OCI-LY7 (cell line): Measurements from ENCODE around the gene TOP2A. TPM values are rescaled to one million over a fixed set of nuclear protein-coding genes. Genes with fewer than 3 reads are reported as not detected.
"Not testable (repeated sequence)": the region's sequence is repeated elsewhere in the genome, so short reads cannot be mapped to it uniquely, and the experiment has no call there.

Source experiments
- BruUV-seq: library from RNA; stranded (reverse); fragments of 400-500 nt; replicated peaks from 2 replicates; lab custom pipeline; 2021; lab: Mats Ljungman, UMichigan
- CTCF ChIA-PET: fragments of 300-600 bp; sonication (Branson Sonifier 250); formaldehyde crosslinking; loops from one replicate; lab custom pipeline; 2022; ENCODE audit warnings: antibody characterized with exemption; ENCODE audit not compliant: unreplicated experiment; lab: Charles Lee
- POLR2A ChIA-PET: fragments of 300-600 bp; sonication (Branson Sonifier 250); formaldehyde crosslinking; loops from one replicate; lab custom pipeline; 2022; ENCODE audit warnings: antibody characterized with exemption; lab: Charles Lee
- DNase-seq: peaks from one replicate; pipeline ENCODE4 v3.0.0-alpha.2; 2015; ENCODE audit warnings: low spot score
- H2AFZ ChIP-seq: fragments of 200-600 bp; sonication (generic), shearing (Covaris generic); 2 replicates; pipeline ENCODE4 v1.6.1; 2014; ENCODE audit warnings: mild to moderate bottlenecking, antibody characterized with exemption, low read length, moderate library complexity
- H3K27ac ChIP-seq: fragments of 200-600 bp; sonication (generic); 2 replicates; pipeline ENCODE4 v1.5.1; 2014; ENCODE audit warnings: mixed run types, low read depth, mild to moderate bottlenecking, moderate library complexity, low read length, inconsistent platforms; ENCODE audit not compliant: poor library complexity, severe bottlenecking
- H3K36me3 ChIP-seq: fragments of 200-600 bp; sonication (generic); 2 replicates; pipeline ENCODE4 v1.6.1; 2014; ENCODE audit warnings: mild to moderate bottlenecking, antibody characterized with exemption, low read length, moderate library complexity, mixed read lengths; ENCODE audit not compliant: insufficient read depth
- H3K4me1 ChIP-seq: fragments of 200-600 bp; sonication (generic); 2 replicates; pipeline ENCODE4 v1.5.1; 2014; ENCODE audit warnings: mild to moderate bottlenecking, low read length; ENCODE audit not compliant: insufficient read depth, poor library complexity, severe bottlenecking
- H3K4me2 ChIP-seq: fragments of 200-600 bp; sonication (generic); 2 replicates; pipeline ENCODE4 v1.6.1; 2014; ENCODE audit warnings: mild to moderate bottlenecking, low read length
- H3K4me3 ChIP-seq: fragments of 200-600 bp; sonication (generic); 2 replicates; pipeline ENCODE4 v1.5.1; 2014; ENCODE audit warnings: mild to moderate bottlenecking, low read depth, low read length; ENCODE audit not compliant: poor library complexity, severe bottlenecking
- H3K79me2 ChIP-seq: fragments of 200-600 bp; sonication (generic); 2 replicates; pipeline ENCODE4 v1.6.1; 2016; ENCODE audit warnings: low read depth, mild to moderate bottlenecking, low read length, moderate library complexity, mixed read lengths; ENCODE audit not compliant: insufficient read depth
- H3K9me2 ChIP-seq: fragments of 200-600 bp; sonication (generic); 2 replicates; pipeline ENCODE4 v1.6.1; 2016; ENCODE audit warnings: mild to moderate bottlenecking, low read length, mixed read lengths; ENCODE audit not compliant: insufficient read depth
- H3K9me3 ChIP-seq: fragments of 200-600 bp; sonication (generic); 2 replicates; pipeline ENCODE4 v1.6.1; 2014; ENCODE audit warnings: mild to moderate bottlenecking, mixed run types, low read length, mixed read lengths
- H4K20me1 ChIP-seq: fragments of 200-600 bp; sonication (generic); 2 replicates; pipeline ENCODE4 v1.6.1; 2014; ENCODE audit warnings: mild to moderate bottlenecking, antibody characterized with exemption, low read length, moderate library complexity, mixed read lengths; ENCODE audit not compliant: insufficient read depth
- CTCF ChIP-seq: fragments of 200-600 bp; sonication (generic); conservative IDR thresholded peaks from 2 replicates; pipeline ENCODE4 v1.5.1; 2014; ENCODE audit warnings: mild to moderate bottlenecking, antibody characterized with exemption, low read length, moderate library complexity, mixed read lengths
- EZH2phosphoT487 ChIP-seq: fragments of 200-600 bp; sonication (generic); IDR thresholded peaks from 2 replicates; pipeline ENCODE4 v1.6.1; 2018; ENCODE audit warnings: low read depth, borderline replicate concordance, mild to moderate bottlenecking, mixed run types, antibody characterized with exemption, low read length, moderate library complexity, mixed read lengths
- intact Hi-C: fragments of 100-400 bp; cut with micrococcal nuclease; formaldehyde crosslinking; loops from one replicate; pipeline ENCODE4 v1.10.0; 2022; ENCODE audit not compliant: unreplicated experiment
- total RNA-seq, 2 experiments: library from RNA; depleted of rRNA in 1 of 2; stranded (reverse); fragments of >200 nt in 1 of 2; shearing (Covaris generic) in 1 of 2; gene quantifications; 2 replicates each; pipeline ENCODE4 v1.2.3, GENCODE V29; 2014 to 2022

Gene TOP2A
- total RNA-seq, 2 experiments from 2014 or later, result 293 to 340 TPM

DNA sequence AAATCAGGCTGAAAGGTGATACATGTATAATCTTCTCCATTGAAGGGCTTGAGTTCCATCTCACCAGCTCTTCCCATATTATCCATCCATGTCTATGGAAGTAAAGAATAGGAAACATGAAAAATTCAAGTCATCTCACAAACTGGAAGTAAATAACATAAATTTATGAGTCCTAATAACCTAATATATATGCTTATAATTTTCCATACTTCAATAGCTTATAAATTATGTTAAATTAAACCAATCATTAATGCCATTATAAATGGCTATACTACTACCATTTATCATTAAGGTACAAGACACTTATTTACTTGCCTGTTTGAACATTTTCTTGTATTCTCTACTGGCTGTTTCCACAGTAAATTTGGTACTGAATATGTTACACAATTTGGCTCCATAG is 4.8 kb downstream of the TOP2A start:
- Histone ChIP-seq H3K4me3 (no peak overlapping the region), H3K9me3 (no peaks in the 10 kb centered on the region), H3K4me1 (peaks cover 11% of the 10 kb centered on the region), H4K20me1 (peaks cover 14% of the 10 kb centered on the region; the same call in 1 of the 2 replicates), H2AFZ (no peak overlapping the region), H3K27ac (no peak overlapping the region), H3K4me2 (no peak overlapping the region), H3K79me2 (peaks cover 66% of the 10 kb centered on the region), H3K36me3 (peaks cover 91% of the 10 kb centered on the region), H3K9me2 (no peaks in the 10 kb centered on the region)
- POLR2A ChIA-PET, result interaction anchor here (0.7 to 0.8 kb wide), 2 partner anchors 12 to 142 kb away, joined by 3 read pairs; no protein-coding TSS in a partner anchor
- CTCF ChIA-PET, result no interaction called here
- TF ChIP-seq CTCF, result no peak
- no peak for TF ChIP-seq EZH2phosphoT487
- BruUV-seq, result no TSS peak
- intact Hi-C loops, result no loop called here
- no peak for DNase-seq

GRCh38 chr17:40411821-40412220 is 5.9 kb downstream of the TOP2A start:
- intact Hi-C loops, result no loop called here
- TF ChIP-seq CTCF (no peak), EZH2phosphoT487 (no peak)

GRCh38 chr17:40410082-40410481 is 7.6 kb downstream of the TOP2A start:
- Histone ChIP-seq H4K20me1 (no peaks in the 10 kb centered on the region), H2AFZ (no peak overlapping the region), H3K9me3 (no peaks in the 10 kb centered on the region), H3K27ac (no peak overlapping the region), H3K4me2 (no peak overlapping the region), H3K36me3 (peaks cover 99% of the 10 kb centered on the region), H3K4me1 (no peaks in the 10 kb centered on the region), H3K4me3 (no peak overlapping the region), H3K79me2 (peaks cover 40% of the 10 kb centered on the region), H3K9me2 (no peaks in the 10 kb centered on the region)
- ChIA-PET CTCF (no interaction called here), POLR2A (interaction anchor here (1.1 to 1.5 kb wide), 2 partner anchors 28 to 122 kb away, joined by 3 to 5 read pairs; no protein-coding TSS in a partner anchor)
- BruUV-seq, result no TSS peak
- DNase-seq, result no peak
- intact Hi-C loops, result no loop called here
- TF ChIP-seq CTCF (no peak), EZH2phosphoT487 (no peak)

More at GRCh38 chr17:40411821-40412220, 5.9 kb downstream of the TOP2A start:
- no peak overlapping the region for H3K4me3 ChIP-seq
- POLR2A ChIA-PET, result interaction anchor here (0.5 to 1.2 kb wide), 3 partner anchors 10 to 1550 kb away, joined by 3 to 4 read pairs (median 3); no protein-coding TSS in a partner anchor
- H3K27ac ChIP-seq, result no peak overlapping the region
- CTCF ChIA-PET, result no interaction called here
- H4K20me1 ChIP-seq, result peaks cover 13% of the 10 kb centered on the region; the same call in 1 of the 2 replicates
- no peak for DNase-seq
- H3K4me1 ChIP-seq, result peaks cover 11% of the 10 kb centered on the region
- no TSS peak for BruUV-seq
- H3K79me2 ChIP-seq, result peaks cover 57% of the 10 kb centered on the region
- no peaks in the 10 kb centered on the region for H3K9me3 ChIP-seq
- no peaks in the 10 kb centered on the region for H3K9me2 ChIP-seq
- H3K4me2 ChIP-seq, result no peak overlapping the region
- H3K36me3 ChIP-seq, result peaks cover 100% of the 10 kb centered on the region
- no peak overlapping the region for H2AFZ ChIP-seq

GRCh38 chr17:40409540-40409939 is 8.2 kb downstream of the TOP2A start:
- not testable (repeated sequence) for BruUV-seq

More at GRCh38 chr17:40409540-40409939, 8.2 kb downstream of the TOP2A start:
- H3K27ac ChIP-seq, DNase-seq, H3K4me3 ChIP-seq, H3K4me1 ChIP-seq, H3K9me2 ChIP-seq, H2AFZ ChIP-seq, H4K20me1 ChIP-seq, H3K9me3 ChIP-seq, H3K4me2 ChIP-seq, CTCF ChIA-PET: not testable (repeated sequence)
- intact Hi-C loops, result loop anchor here (2.0 kb wide), 1 partner anchor 15 kb away; no protein-coding TSS in a partner anchor
- Histone ChIP-seq H3K79me2 (peaks cover 34% of the 10 kb centered on the region), H3K36me3 (peaks cover 99% of the 10 kb centered on the region)
- POLR2A ChIA-PET, result interaction anchor here (0.6 to 1.5 kb wide), 3 partner anchors 28 to 177 kb away, joined by 3 to 5 read pairs (median 3); no protein-coding TSS in a partner anchor
